Breast epithelium (tissue), 4 donors: ENCODE results near the gene DHX57. TPM values are rescaled to one million over a fixed set of nuclear protein-coding genes. Genes with fewer than 3 reads are reported as not detected.
A peak's percentile ranks its signal among the peaks of the same experiment; 100 is the strongest.

Source experiments
- DNase-seq, 2 donors: peaks; one replicate each; pipeline ENCODE4 v3.0.0-alpha.2; 2019; ENCODE audit warnings: low spot score in 2 of 2
- H3K27ac ChIP-seq, 2 donors: fragments of 200-600 bp; sonication (generic) in 1 of 2; one replicate each; pipeline ENCODE4 v1.5.1; 2016 to 2019; ENCODE audit warnings: mild to moderate bottlenecking in 1 of 2
- H3K27me3 ChIP-seq, 2 donors: fragments of 200-600 bp; sonication (generic) in 1 of 2; one replicate each; pipeline versions ENCODE4 v1.5.1 to v1.6.0; 2017 to 2019; ENCODE audit warnings: control low read depth in 1 of 2, mild to moderate bottlenecking in 1 of 2
- H3K36me3 ChIP-seq: fragments of 200-600 bp; one replicate; pipeline ENCODE4 v1.5.1; 2019
- H3K4me1 ChIP-seq, 2 donors: fragments of 200-600 bp; sonication (generic); one replicate each; pipeline ENCODE4 v1.5.1; 2016 to 2019; ENCODE audit warnings: control low read depth in 1 of 2
- H3K4me3 ChIP-seq, 3 donors: fragments of 200-600 bp; sonication (generic); 1 replicate in 2 of 3; 2 replicates in 1 of 3; pipeline ENCODE4 v1.5.1; 2016 to 2019; ENCODE audit warnings: mild to moderate bottlenecking in 3 of 3, moderate library complexity in 2 of 3
- H3K9me3 ChIP-seq, 2 donors: fragments of 200-600 bp; sonication (generic) in 1 of 2; one replicate each; pipeline ENCODE4 v1.5.1; 2016 to 2019; ENCODE audit warnings: control low read depth in 1 of 2
- POLR2A ChIP-seq: fragments of 450-650 bp; IDR thresholded peaks from one replicate; pipeline ENCODE4 v1.6.1; 2016; ENCODE audit warnings: antibody characterized with exemption, mild to moderate bottlenecking, moderate library complexity
- POLR2AphosphoS5 ChIP-seq, 3 donors: sonication (generic); formaldehyde crosslinking; IDR thresholded peaks; one replicate each; pipeline ENCODE4 v1.6.1; 2017; ENCODE audit warnings: antibody characterized with exemption in 3 of 3
- intact Hi-C: fragments of 100-400 bp; cut with DNase I; formaldehyde crosslinking; loops from one replicate; pipeline ENCODE4 v1.15.1; 2023; ENCODE audit warnings: low total_unique reads
- total RNA-seq, 3 donors: library from RNA; depleted of rRNA; stranded (reverse); fragments of >200 nt; gene quantifications; one replicate each; pipeline ENCODE4 v1.1.0, GENCODE V29; 2016
- TF ChIP-seq, protein P1 (sequence below), 3 donors: fragments of 450-650 bp; IDR thresholded peaks; one replicate each; pipeline ENCODE4 v1.5.1; 2016 to 2017; ENCODE audit warnings: antibody characterized with exemption in 3 of 3, mild to moderate bottlenecking in 3 of 3, moderate library complexity in 3 of 3

DHX57 gene
- total RNA-seq, 3 donors from 2014 or later: 8.8 to 17.4 (median 14.5) TPM

GRCh38 chr2:38778687-38779082, 97.0 kb downstream of the DHX57 start:
- H3K27me3 ChIP-seq: no peaks in the 10 kb centered on the region
- TF ChIP-seq POLR2A (no peak), POLR2AphosphoS5 (IDR thresholded peaks at IDR 0.05) (no peak)
- peak overlapping the region; percentile 60 to 87 (median 73) for H3K4me3 ChIP-seq
- H3K27ac ChIP-seq: peak overlapping the region; percentile 68 to 81
- no peaks in the 10 kb centered on the region for H3K4me1 ChIP-seq
- no peaks in the 10 kb centered on the region for H3K9me3 ChIP-seq
- intact Hi-C loops: no loop called here
- H3K36me3 ChIP-seq: no peaks in the 10 kb centered on the region
- no peak for DNase-seq

DNA sequence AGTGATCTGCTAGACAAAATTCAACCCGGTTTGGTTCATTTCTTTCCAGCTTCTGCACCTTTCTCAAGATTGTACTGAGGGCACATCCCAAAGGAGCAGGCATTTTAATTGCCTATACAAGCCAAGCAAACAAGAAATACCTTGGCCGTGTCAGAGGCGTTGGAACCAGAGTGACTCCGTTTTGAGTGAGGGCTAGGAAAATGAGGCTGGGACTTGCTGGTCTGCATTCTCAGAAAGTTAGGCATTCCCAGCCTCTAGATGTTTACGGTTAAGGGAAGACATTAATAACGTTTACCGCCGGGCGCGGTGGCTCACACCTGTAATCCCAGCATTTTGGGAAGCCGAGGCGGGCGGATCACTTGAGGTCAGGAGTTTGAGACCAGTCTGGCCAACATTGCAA, 99.2 kb downstream of the DHX57 start:
- no peak for TF ChIP-seq POLR2A
- no peak for TF ChIP-seq POLR2AphosphoS5 (IDR thresholded peaks at IDR 0.05)
- TF ChIP-seq, protein P1, sequence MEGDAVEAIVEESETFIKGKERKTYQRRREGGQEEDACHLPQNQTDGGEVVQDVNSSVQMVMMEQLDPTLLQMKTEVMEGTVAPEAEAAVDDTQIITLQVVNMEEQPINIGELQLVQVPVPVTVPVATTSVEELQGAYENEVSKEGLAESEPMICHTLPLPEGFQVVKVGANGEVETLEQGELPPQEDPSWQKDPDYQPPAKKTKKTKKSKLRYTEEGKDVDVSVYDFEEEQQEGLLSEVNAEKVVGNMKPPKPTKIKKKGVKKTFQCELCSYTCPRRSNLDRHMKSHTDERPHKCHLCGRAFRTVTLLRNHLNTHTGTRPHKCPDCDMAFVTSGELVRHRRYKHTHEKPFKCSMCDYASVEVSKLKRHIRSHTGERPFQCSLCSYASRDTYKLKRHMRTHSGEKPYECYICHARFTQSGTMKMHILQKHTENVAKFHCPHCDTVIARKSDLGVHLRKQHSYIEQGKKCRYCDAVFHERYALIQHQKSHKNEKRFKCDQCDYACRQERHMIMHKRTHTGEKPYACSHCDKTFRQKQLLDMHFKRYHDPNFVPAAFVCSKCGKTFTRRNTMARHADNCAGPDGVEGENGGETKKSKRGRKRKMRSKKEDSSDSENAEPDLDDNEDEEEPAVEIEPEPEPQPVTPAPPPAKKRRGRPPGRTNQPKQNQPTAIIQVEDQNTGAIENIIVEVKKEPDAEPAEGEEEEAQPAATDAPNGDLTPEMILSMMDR (IDR thresholded peaks at IDR 0.05): no peak
- DNase-seq: no peak

DNA sequence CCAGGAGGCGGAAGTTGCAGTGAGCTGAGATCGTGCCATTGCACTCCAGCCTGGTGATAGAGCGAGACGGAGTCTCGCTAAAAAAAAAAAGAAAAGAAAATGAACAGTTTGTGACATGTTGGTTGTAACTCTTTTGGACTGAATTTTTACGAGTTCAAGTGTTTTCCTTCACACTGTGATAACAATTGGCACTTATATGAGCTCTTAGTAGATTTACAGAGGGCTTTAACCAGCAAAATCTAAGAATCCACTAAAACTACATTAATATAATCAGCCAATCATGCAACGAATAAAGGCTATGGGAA, 99.9 kb downstream of the DHX57 start:
- Histone ChIP-seq H3K4me3 (no peak overlapping the region), H3K27me3 (no peaks in the 10 kb centered on the region), H3K27ac (no peak overlapping the region), H3K9me3 (no peaks in the 10 kb centered on the region), H3K4me1 (no peaks in the 10 kb centered on the region), H3K36me3 (no peaks in the 10 kb centered on the region)
- intact Hi-C loops: no loop called here
- TF ChIP-seq POLR2AphosphoS5 (IDR thresholded peaks at IDR 0.05) (no peak), POLR2A (no peak)
- TF ChIP-seq, protein P1 (IDR thresholded peaks at IDR 0.05): no peak
- DNase-seq: no peak

More for the DNA sequence above, 99.2 kb downstream of the DHX57 start:
- no peaks in the 10 kb centered on the region for H3K36me3 ChIP-seq
- intact Hi-C loops: no loop called here
- no peaks in the 10 kb centered on the region for H3K27me3 ChIP-seq
- H3K4me3 ChIP-seq: no peak overlapping the region
- H3K27ac ChIP-seq: no peak overlapping the region
- no peaks in the 10 kb centered on the region for H3K4me1 ChIP-seq
- H3K9me3 ChIP-seq: no peaks in the 10 kb centered on the region

- H3K27ac ChIP-seq: no peak overlapping the region
- H3K27me3 ChIP-seq: no peaks in the 10 kb centered on the region
- intact Hi-C loops: no loop called here
- no peak for DNase-seq
- TF ChIP-seq POLR2A: no peak
- TF ChIP-seq POLR2AphosphoS5 (IDR thresholded peaks at IDR 0.05): no peak
- TF ChIP-seq, protein P1 (IDR thresholded peaks at IDR 0.05): no peak
- H3K9me3 ChIP-seq: no peaks in the 10 kb centered on the region
- H3K4me1 ChIP-seq: no peaks in the 10 kb centered on the region
- H3K36me3 ChIP-seq: no peaks in the 10 kb centered on the region
- no peak overlapping the region for H3K4me3 ChIP-seq
These were observed 100.4 kb downstream of the DHX57 start for GRCh38 chr2:38775097-38775920.

DNA sequence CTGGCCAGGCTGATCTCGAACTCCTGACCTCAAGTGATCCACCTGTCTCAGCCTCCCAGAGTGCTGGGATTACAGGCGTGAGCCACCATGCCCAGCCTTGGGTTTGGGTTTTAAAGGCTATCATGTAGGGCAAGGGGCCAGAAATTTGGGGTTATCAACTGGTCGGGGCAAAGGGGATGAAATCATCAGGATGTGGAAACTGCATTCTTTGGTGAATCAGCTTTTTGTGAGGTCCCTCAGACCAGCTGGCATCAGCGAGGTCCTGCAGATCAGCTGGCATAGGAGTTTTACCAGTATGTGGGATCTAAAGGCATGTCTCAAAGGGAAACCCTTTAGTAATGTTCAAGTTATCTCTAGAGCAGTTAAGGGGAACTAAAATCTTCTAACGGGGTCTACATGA, 104.1 kb downstream of the DHX57 start:
- no peak for DNase-seq
- H3K36me3 ChIP-seq: no peaks in the 10 kb centered on the region
- TF ChIP-seq, protein P1 (IDR thresholded peaks at IDR 0.05): no peak
- TF ChIP-seq POLR2AphosphoS5 (IDR thresholded peaks at IDR 0.05): no peak
- TF ChIP-seq POLR2A: no peak
- intact Hi-C loops: no loop called here
- no peak overlapping the region for H3K27ac ChIP-seq
- H3K9me3 ChIP-seq: no peaks in the 10 kb centered on the region
- no peak overlapping the region for H3K4me3 ChIP-seq
- H3K27me3 ChIP-seq: no peaks in the 10 kb centered on the region
- no peaks in the 10 kb centered on the region for H3K4me1 ChIP-seq
